Measurements from ENCODE around the gene ZBTB24. TPM values are rescaled to one million over a fixed set of nuclear protein-coding genes. Genes with fewer than 3 reads are reported as not detected.

The ZBTB24 gene
- total RNA-seq, 3 donors from 2014 or later = 6.5 to 7.7 (median 6.9) TPM

GRCh38 chr6:109443425-109443950 lies 39.5 kb downstream of the ZBTB24 start:
- Histone ChIP-seq H3K4me3 (no peak overlapping the region), H3K36me3 (ENCODE audit: low read depth) (no peaks in the 10 kb centered on the region), H3K4me1 (ENCODE audit: low read depth) (peaks cover 16% of the 10 kb centered on the region), H3K9me3 (no peaks in the 10 kb centered on the region)
- TF ChIP-seq CTCF (IDR thresholded peaks at IDR 0.05) = no peak
- no peak for ATAC-seq
- DNase-seq = no peak
- intact Hi-C loops (cut with DNase I, micrococcal nuclease) = no loop called here

GRCh38 chr6:109442393-109442924 lies 40.6 kb downstream of the ZBTB24 start:
- no peak for TF ChIP-seq CTCF (IDR thresholded peaks at IDR 0.05)
- no peaks in the 10 kb centered on the region for H3K9me3 ChIP-seq
- intact Hi-C loops (cut with DNase I, micrococcal nuclease) = no loop called here
- no peak for ATAC-seq
- no peaks in the 10 kb centered on the region for H3K36me3 ChIP-seq (ENCODE audit: low read depth)
- no peak overlapping the region for H3K4me3 ChIP-seq
- peaks cover 16% of the 10 kb centered on the region for H3K4me1 ChIP-seq (ENCODE audit: low read depth)
- DNase-seq = no peak

GRCh38 chr6:109441069-109441816 lies 41.8 kb downstream of the ZBTB24 start:
- Histone ChIP-seq H3K36me3 (ENCODE audit: low read depth) (no peaks in the 10 kb centered on the region), H3K4me1 (ENCODE audit: low read depth) (peaks cover 15% of the 10 kb centered on the region), H3K9me3 (no peaks in the 10 kb centered on the region), H3K4me3 (peak overlapping the region; percentile 78)
- ATAC-seq (peak; percentile 59), DNase-seq (peak; percentile 66 to 81 (median 74))
- intact Hi-C loops (cut with DNase I, micrococcal nuclease) = no loop called here
- TF ChIP-seq CTCF (IDR thresholded peaks at IDR 0.05) = no peak

- DNase-seq = peak; percentile 87 to 92 (median 91)
- ATAC-seq = peak; percentile 93
- no peaks in the 10 kb centered on the region for H3K9me3 ChIP-seq
- intact Hi-C loops (cut with DNase I, micrococcal nuclease) = no loop called here
- TF ChIP-seq CTCF (IDR thresholded peaks at IDR 0.05) = no peak
- H3K4me3 ChIP-seq = peak within 1 kb of the TSS; percentile 78
- H3K36me3 ChIP-seq (ENCODE audit: low read depth) = no peaks in the 10 kb centered on the region
- H3K4me1 ChIP-seq (ENCODE audit: low read depth) = peaks cover 8% of the 10 kb centered on the region
Observed at GRCh38 chr6:109440331-109441068, 42.5 kb downstream of the ZBTB24 start, which contains the start of the genes PPIL6 and SMPD2. Gene PPIL6 (minus strand): TSS chr6:109440628. CDS start chr6:109440590, 38 bp downstream. Gene SMPD2 (plus strand): TSS chr6:109440724. CDS start chr6:109441122, 398 bp downstream.

GRCh38 chr6:109436041-109436440 lies 47.0 kb downstream of the ZBTB24 start:
- no peak overlapping the region for H3K4me3 ChIP-seq
- no peaks in the 10 kb centered on the region for H3K9me3 ChIP-seq
- no peaks in the 10 kb centered on the region for H3K36me3 ChIP-seq (ENCODE audit: low read depth)
- ATAC-seq (no peak), DNase-seq (no peak)
- TF ChIP-seq CTCF (IDR thresholded peaks at IDR 0.05) = no peak
- no peaks in the 10 kb centered on the region for H3K4me1 ChIP-seq (ENCODE audit: low read depth)
- intact Hi-C loops (cut with DNase I, micrococcal nuclease) = no loop called here

Measured in mucosa of descending colon (tissue), 3 donors.